Mesothelial cell of epicardium (in vitro differentiated cells): ENCODE results near the gene COX11. TPM values are rescaled to one million over a fixed set of nuclear protein-coding genes. Genes with fewer than 3 reads are reported as not detected.

Experiments
- DNase-seq, 2 experiments: peaks; one replicate each; pipeline ENCODE4 v3.0.0; 2021; ENCODE audit warnings: low spot score in 2 of 2; ENCODE audit not compliant: unreplicated experiment in 2 of 2
- H3K27ac Mint-ChIP-seq: 2 replicates; pipeline ENCODE4 v1.8.0; 2021; ENCODE audit warnings: mixed read lengths
- H3K27me3 Mint-ChIP-seq: 2 replicates; pipeline ENCODE4 v1.8.0; 2021; ENCODE audit warnings: low read depth, mixed read lengths
- H3K36me3 Mint-ChIP-seq: 2 replicates; pipeline ENCODE4 v1.8.0; 2021; ENCODE audit warnings: mixed read lengths
- H3K4me1 Mint-ChIP-seq: 2 replicates; pipeline ENCODE4 v1.8.0; 2021; ENCODE audit warnings: mixed read lengths
- H3K4me3 Mint-ChIP-seq: 2 replicates; pipeline ENCODE4 v1.8.0; 2021; ENCODE audit warnings: mild to moderate bottlenecking, moderate library complexity, mixed read lengths
- H3K9me3 Mint-ChIP-seq: 2 replicates; pipeline ENCODE4 v1.8.0; 2021; ENCODE audit warnings: mixed read lengths
- CTCF ChIP-seq: fragments of 200-600 bp; sonication (generic); IDR thresholded peaks from one replicate; pipeline ENCODE4 v1.5.0; 2021; ENCODE audit warnings: antibody characterized with exemption; ENCODE audit not compliant: unreplicated experiment
- total RNA-seq: library from RNA; stranded (reverse); gene quantifications from 3 replicates; pipeline ENCODE4 v1.2.1, GENCODE V29; 2021

Gene COX11, protein sequence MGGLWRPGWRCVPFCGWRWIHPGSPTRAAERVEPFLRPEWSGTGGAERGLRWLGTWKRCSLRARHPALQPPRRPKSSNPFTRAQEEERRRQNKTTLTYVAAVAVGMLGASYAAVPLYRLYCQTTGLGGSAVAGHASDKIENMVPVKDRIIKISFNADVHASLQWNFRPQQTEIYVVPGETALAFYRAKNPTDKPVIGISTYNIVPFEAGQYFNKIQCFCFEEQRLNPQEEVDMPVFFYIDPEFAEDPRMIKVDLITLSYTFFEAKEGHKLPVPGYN
- total RNA-seq = 46.9 to 55.0 TPM (median 52.6 TPM) in 3 replicates

DNA sequence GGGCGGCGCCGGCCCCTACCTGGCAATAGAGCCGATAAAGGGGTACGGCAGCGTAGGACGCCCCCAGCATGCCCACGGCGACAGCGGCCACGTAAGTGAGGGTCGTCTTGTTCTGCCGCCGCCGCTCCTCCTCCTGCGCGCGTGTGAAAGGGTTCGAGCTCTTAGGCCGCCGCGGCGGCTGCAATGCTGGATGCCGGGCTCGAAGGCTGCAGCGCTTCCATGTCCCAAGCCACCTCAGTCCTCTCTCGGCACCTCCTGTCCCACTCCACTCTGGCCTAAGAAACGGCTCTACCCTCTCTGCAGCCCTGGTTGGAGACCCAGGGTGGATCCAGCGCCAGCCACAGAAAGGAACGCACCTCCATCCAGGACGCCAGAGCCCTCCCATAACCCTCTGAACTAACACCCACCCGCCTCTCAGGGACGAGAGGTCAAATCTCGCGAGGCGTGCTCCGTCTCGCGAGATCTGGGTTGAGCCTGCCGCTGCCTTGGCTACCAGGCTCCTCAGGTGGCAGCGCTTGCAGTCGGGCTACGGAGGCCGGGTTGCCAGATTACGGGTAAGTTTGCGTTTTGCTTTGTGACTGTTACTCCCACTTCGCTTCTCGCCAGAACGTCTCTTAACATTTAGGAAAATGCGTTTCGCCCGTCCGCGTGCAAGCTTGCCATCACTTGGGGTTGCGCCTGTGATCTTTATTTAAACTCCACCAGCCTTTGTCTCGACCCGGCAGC, at the start of gene COX11, which contains the start of gene STXBP4:
COX11 (minus strand) TSS at position 393 of the 726 bp plus-strand sequence; CDS start at position 385, 8 bp downstream.
STXBP4 (plus strand) TSS at position 504 of the 726 bp plus-strand sequence. CDS start 17,455 bp downstream, outside the sequence.
- H3K9me3 Mint-ChIP-seq = no peaks in the 10 kb centered on the region
- H3K27ac Mint-ChIP-seq = peak within 1 kb of the TSS; percentile 36

DNA sequence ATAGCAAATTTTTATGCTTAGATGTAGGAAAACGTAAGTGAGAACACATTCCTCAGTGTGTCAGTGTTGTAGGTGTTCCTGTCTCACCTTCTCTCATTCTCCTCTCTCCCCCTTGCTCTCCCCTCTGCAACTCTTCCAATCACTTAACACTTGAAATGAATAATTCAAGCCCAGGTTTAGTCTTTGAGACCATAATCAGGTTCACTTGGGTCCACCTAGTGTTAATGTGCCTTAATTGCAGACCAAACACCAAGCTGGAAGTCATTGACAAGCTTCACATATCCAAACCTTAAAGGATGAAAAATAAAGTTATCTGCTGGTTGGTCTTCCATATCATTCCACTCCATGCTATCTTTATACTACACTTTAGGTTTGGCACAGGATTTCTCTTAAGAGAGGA, 37.1 kb upstream of the COX11 start:
- H3K4me3 Mint-ChIP-seq = no peak overlapping the region
- no peak for TF ChIP-seq CTCF
- no peaks in the 10 kb centered on the region for H3K9me3 Mint-ChIP-seq
- H3K36me3 Mint-ChIP-seq = peaks cover 6% of the 10 kb centered on the region
- no peaks in the 10 kb centered on the region for H3K4me1 Mint-ChIP-seq
- H3K27me3 Mint-ChIP-seq = no peaks in the 10 kb centered on the region
- H3K27ac Mint-ChIP-seq = no peak overlapping the region
- no peak for DNase-seq

More for the DNA sequence above, at the start of gene COX11, which contains the start of gene STXBP4:
- Mint-ChIP-seq H3K4me3 (no peak within 1 kb of the TSS), H3K36me3 (peaks cover 6% of the 10 kb centered on the region), H3K4me1 (peaks cover 19% of the 10 kb centered on the region), H3K27me3 (no peaks in the 10 kb centered on the region)
- no peak for TF ChIP-seq CTCF
- DNase-seq = peak; percentile 85 to 92

GRCh38 chr17:55004484-55004883, 36.0 kb upstream of the COX11 start:
- TF ChIP-seq CTCF = no peak
- H3K27ac Mint-ChIP-seq = no peak overlapping the region
- H3K4me3 Mint-ChIP-seq = no peak overlapping the region
- H3K36me3 Mint-ChIP-seq = peaks cover 9% of the 10 kb centered on the region
- H3K4me1 Mint-ChIP-seq = no peaks in the 10 kb centered on the region
- no peak for DNase-seq
- H3K9me3 Mint-ChIP-seq = no peaks in the 10 kb centered on the region
- no peaks in the 10 kb centered on the region for H3K27me3 Mint-ChIP-seq

GRCh38 chr17:55002458-55002857, 34.0 kb upstream of the COX11 start:
- Mint-ChIP-seq H3K4me1 (no peaks in the 10 kb centered on the region), H3K27ac (no peak overlapping the region), H3K36me3 (peaks cover 5% of the 10 kb centered on the region), H3K4me3 (no peak overlapping the region), H3K9me3 (no peaks in the 10 kb centered on the region), H3K27me3 (no peaks in the 10 kb centered on the region)
- no peak for TF ChIP-seq CTCF
- DNase-seq = no peak

DNA sequence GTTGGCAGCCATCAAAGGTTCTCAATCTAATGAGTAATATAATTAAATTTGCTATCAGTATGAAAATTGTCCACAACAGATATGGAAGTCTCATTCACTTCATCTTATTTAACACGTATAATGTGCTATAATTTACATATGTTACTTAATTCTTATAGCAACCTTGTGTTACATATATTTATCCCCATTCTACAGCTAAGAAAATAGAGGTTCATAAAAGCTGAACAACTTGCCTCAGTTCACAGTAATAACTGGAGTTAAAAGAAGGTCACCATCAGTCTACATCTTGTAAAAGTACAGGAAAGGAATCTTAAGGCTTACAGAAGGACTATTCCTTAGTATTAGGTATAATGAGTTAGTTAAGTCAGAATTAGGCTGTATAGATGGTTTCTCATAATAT, 28.0 kb upstream of the COX11 start:
- no peak overlapping the region for H3K27ac Mint-ChIP-seq
- DNase-seq = no peak
- H3K27me3 Mint-ChIP-seq = no peaks in the 10 kb centered on the region

More for the DNA sequence above, 28.0 kb upstream of the COX11 start:
- Mint-ChIP-seq H3K4me3 (no peak overlapping the region), H3K36me3 (peaks cover 6% of the 10 kb centered on the region), H3K4me1 (no peaks in the 10 kb centered on the region), H3K9me3 (no peaks in the 10 kb centered on the region)
- TF ChIP-seq CTCF = no peak
